Right renal pelvis (tissue), 4 donors: ENCODE data around the gene INPP4A. TPM values are rescaled to one million over a fixed set of nuclear protein-coding genes. Genes with fewer than 3 reads are reported as not detected.

ENCODE experiments used
- DNase-seq, 4 donors: peaks; one replicate each; pipeline ENCODE4 v3.0.0-alpha.2; 2013; ENCODE audit warnings: low read depth in 4 of 4, low spot score in 3 of 4, missing footprints in 1 of 4
- polyA plus RNA-seq, 4 donors: library from polyadenylated mRNA; unstranded; fragments of 120-200 nt; gene quantifications; one replicate each; pipeline ENCODE4 v1.2.1, GENCODE V29; 2013; ENCODE audit not compliant: insufficient read length in 4 of 4

INPP4A gene
- polyA plus RNA-seq, 4 donors: 19.4 to 22.4 (median 20.2) TPM

DNA sequence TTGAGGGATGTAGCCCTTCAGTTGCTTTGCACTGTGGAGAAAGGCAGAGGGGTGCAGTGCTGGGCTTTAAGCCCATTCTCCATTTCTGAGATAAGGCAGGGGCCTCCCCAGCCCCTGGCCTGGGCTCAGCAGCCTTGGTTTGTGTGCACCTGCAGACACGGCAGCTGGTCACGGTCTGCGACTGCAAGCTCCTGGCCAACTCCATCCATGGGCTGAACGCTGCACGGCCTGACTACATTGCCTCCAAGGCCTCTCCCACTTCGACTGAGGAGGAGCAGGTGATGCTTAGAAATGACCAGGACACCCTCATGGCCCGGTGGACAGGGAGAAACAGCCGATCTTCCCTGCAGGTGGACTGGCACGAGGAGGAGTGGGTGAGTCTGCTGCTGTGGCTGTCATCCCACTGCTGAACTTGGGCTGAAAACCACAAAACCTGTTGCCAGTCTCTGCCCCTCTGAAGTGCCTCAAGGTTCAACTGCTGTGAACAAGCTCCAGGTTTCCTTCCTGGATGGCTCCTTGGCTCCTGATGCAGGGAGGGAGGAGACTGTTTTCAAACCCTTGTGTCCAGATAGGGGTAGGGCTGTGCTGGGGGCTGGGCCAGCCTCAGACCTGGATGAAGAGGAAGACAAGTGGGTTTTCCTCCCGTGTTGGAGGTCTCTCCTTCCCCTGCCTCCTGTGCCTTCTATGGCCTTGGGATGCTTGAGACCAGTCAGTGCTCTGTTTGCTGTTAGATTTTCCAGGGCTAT, 109.6 kb downstream of the INPP4A start:
- DNase-seq: no peak

GRCh38 chr2:98555696-98556095, 111.0 kb downstream of the INPP4A start:
- DNase-seq: peak in 2 of 4 donors; percentile 10 to 24

DNA sequence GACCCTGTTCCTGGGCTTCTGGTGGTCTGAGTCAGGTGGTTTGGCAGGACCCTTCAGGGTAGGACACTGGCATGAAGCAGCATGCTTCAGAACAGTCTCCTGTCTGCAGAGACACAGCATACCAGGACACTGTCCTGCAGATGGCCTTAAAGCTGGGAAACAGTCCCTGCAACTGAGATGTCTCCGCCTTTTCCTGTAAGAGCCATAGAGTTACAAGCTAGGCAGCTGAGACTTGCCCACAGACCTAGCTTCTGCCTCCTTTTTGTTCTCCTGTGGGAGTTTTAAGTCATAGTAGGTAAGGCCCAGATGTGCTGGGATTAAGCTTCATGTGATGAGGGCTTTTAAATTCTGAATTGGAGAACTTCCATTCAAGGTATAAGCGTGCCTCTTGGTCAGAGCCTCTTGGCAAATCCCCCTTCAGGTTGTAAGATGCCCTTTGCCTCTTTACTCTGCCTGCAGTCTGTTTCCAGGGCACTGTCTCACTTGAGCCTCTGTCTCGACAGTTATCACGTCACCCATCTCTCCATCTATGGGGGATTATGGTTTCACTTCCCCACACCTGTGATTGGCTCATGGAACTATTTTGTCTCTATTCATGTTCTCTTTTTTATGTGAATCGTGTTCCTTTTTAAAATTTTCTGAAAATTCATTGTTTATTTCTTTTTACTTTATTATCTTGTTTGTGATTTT, 111.8 kb downstream of the INPP4A start:
- no peak for DNase-seq

- no peak for DNase-seq
Measured at GRCh38 chr2:98558852-98559530, 114.3 kb downstream of the INPP4A start.

DNA sequence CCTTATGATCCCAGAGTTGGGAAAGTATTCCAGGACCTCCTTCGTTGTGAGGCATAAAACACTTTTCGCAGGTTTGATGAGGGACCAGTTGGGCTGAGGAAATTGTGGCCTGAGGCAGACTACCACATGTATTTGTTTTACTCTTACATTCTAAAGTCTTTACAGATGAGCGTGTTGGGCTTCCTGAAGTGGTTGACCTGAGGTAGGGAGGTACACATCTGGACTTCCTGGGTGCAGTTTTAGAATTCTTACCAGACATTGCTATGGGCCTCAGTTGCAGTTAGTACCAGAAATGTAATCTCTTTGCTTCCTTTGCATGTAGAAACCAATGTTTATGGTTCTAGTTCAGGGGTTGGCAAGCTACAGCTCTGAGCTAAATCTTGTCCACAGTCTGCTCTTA, 114.9 kb downstream of the INPP4A start:
- no peak for DNase-seq

DNA sequence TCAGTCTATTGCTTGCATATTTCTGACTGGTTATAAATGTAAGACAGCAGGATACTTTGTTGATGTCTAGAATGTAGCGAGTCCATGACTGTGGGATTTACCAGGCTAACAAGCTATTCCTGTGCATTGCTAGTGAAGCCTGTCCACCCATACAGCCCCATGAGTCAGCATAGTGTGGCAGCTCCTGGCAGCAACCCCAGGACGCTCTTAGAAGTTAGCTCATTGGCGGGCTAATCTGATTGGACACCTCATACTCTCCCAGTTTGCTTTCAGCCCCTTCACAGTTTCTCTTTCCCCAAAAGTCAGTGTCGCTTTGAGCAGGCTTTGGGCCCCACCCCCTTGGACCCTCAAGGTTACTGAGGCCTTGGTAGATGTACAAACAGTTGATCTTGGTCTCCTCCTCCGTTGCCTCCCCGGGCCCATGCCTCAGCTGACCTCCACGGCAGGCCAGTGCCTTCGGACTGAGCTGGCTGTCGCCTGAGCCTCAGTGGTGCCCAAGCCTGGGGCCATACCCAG, 115.7 kb downstream of the INPP4A start:
- no peak for DNase-seq

- no peak for DNase-seq
Measured at GRCh38 chr2:98561018-98561417, 116.4 kb downstream of the INPP4A start.

- DNase-seq: no peak
Measured at GRCh38 chr2:98561902-98562695, 117.4 kb downstream of the INPP4A start.

- no peak for DNase-seq
Measured at GRCh38 chr2:98563394-98563793, 118.7 kb downstream of the INPP4A start.

GRCh38 chr2:98564541-98565132, 120.0 kb downstream of the INPP4A start:
- no peak for DNase-seq

DNA sequence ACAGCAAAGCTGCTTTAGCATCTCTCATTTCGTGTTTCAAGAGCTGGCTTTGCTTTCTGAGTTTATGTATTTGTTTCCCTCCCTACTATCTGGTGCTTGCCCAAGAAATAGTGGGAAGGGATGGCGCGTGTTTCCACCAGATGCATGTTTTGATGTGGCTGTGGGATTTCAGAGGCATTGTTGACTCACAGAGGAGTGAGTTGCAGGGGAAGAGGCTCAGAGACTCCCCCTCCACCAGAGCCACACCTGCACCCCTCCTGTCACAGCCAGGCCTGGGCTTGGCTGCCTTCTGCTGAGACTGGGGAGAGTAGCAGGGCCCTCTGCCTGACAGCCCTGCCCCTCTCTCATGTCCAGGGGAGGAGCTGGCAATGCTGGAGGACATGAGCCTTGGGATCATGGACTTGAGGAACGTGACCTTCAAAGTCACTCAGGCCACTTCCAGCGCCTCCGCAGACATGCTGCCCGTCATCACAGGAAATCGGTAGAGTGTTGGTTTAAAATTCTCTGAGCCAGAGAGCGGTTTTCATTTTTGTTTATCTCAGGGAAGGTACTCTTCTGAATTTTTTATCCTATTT, 120.7 kb downstream of the INPP4A start:
- DNase-seq: no peak

GRCh38 chr2:98565941-98566340, 121.3 kb downstream of the INPP4A start:
- DNase-seq: no peak

- no peak for DNase-seq
Measured at GRCh38 chr2:98568161-98568956, 123.7 kb downstream of the INPP4A start.

GRCh38 chr2:98569197-98569793, 124.6 kb downstream of the INPP4A start:
- no peak for DNase-seq

DNA sequence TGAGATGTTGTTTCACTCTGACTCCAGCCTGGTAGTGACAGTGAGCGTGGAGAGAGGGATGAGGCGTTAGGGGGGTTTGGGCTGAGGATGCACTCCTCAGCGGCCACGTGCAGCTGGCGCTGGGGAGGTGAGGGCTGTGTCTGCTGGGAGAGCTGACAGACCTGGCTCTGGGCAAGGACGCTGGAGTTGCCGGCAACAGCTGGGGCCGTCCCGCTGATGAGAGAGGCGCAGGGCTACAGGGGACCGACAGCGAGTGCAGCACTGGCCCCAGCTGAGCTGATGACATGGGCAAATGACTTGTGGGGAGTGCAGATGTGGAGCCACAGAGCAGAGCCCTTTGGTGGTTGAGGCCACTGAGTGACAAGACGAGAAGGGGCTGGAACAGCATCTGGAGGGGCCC, 125.3 kb downstream of the INPP4A start:
- DNase-seq: no peak

DNA sequence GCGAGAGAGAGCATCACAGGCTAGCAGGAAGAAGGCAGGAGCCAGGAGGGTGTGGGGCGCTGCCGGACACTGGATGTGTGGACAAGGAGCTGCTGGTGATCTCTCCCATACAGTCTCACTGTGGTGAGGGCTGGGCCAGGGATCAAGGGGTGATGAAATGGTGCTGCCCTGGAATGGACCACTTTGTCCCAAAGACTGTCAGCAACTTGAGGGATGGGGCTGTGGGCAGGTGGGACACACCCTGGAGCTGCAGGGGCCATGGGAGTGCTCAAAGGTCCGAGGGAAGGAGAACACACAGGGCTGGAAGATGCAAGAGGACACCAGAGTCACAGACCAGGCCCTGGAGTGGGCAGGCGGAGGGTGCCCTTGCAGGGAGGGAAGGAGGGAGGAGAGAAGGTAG, 125.7 kb downstream of the INPP4A start:
- DNase-seq: no peak

DNA sequence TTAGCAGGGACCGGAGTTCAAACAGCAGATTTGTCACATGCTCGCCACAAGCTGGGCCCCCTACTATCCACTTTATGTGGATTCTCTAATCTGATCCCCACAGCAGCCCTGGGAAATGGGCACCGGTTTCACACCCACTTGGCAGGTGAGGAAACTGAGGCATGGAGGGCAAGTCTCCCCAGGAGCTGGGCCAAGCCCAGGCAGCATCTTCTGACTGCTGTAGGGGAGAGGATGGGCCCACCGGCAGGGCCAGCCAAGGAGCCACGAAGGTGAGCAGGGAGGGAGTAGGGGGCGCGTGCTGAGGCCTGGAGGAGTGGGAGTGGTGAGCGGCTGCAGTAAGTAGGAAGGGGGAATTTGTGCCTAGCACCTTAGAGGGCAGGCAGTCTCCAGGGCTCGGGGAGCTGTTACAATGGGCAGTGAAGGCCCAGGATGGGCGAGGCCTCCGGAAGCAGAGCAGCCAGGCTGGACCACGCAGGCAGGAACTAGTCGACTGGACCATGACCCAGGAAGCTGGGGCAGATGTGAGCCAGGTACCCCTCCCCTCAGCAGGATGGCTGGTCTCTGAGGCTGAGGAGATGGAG, 126.6 kb downstream of the INPP4A start:
- DNase-seq: no peak

DNA sequence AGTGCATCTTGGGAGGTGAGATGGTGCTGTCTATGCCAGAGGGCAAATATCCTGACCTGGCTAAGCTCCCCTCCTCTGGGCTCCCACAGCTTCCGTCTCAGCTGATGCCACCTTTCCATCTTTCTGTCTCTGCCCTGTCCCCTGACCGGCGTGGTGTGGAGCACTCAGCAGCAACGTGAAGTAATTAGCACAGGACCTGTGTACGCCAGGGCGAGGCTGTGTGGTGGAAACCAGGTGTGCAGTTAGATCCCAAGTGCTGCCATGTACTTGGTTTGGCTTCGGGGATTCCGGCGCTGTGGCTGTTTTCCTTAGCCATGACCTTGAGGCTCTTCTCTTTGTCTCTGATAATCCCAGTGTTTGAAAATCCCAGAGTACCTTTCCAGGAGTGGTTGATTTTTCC, 127.1 kb downstream of the INPP4A start:
- no peak for DNase-seq
